HG03469 (cell line): Measurements from ENCODE around the gene KLHDC7B.
"Not testable (repeated sequence)": the region's sequence is repeated elsewhere in the genome, so short reads cannot be mapped to it uniquely, and the experiment has no call there.

Experiments
- ATAC-seq: cut with Tn5 transposase; IDR thresholded peaks from one replicate; pipeline ENCODE4 v1.9.1; 2021; ENCODE audit warnings: mild to moderate bottlenecking, moderate library complexity, moderate number of reproducible peaks; ENCODE audit not compliant: unreplicated experiment

Gene KLHDC7B

GRCh38 chr22:50529416-50529896 lies 16.2 kb upstream of the KLHDC7B start:
- ATAC-seq: no peak

DNA sequence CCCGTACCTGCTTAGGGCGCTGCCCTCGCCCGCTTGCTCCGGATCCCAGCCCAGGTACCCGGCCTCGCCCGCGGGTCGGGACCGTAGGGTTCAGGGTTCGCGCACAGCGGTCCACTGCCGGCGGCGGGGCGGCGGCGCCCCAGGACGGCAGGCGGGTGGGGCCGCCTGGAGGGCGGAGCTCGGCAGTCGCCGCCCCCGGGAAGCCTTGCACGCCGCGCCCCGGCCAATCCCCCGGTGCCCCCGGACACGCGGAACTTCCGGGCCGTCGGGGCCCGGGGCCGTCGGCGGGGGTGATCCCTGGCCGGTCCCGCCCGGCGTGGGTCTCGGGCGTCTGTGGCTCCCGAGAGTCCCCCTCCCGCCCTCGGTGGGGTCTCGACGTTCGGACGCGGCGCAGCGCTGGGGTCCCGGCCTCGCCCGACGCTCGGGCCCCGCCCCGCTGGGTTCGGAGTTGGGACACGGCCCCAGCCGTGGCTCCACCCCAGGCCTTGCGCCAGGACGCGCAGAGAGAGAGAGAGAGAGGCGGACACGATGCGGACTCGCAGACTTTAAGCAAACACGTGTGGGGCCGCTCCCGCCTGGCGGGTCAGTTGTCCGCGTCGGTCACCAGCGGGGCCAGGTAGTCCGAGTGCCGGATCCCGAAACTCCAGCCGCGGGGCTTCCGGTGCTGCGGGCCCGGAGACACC lies 15.7 kb upstream of the KLHDC7B start, which contains the start of gene TYMP:
Gene TYMP (minus strand): TSS at position 116 of the 683 bp plus-strand sequence. CDS start 303 bp downstream, outside the sequence.
- ATAC-seq: no peak

DNA sequence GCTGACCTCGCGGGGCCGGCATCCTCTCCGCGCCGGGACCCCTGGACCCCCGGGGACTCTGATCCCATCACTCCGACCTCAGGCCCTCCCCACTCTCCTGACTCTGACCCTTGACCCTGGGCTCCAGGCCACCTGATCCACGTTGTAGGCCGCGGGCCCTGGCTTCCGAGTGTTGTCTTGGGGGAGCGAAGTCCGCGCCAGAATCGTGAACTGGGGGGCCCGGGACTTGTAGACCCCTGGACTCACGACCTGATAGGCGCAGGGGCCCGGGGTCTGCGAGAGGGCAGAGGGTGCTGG lies 15.2 kb upstream of the KLHDC7B start:
- no peak for ATAC-seq

GRCh38 chr22:50530877-50531545 lies 14.7 kb upstream of the KLHDC7B start:
- ATAC-seq: no peak

DNA sequence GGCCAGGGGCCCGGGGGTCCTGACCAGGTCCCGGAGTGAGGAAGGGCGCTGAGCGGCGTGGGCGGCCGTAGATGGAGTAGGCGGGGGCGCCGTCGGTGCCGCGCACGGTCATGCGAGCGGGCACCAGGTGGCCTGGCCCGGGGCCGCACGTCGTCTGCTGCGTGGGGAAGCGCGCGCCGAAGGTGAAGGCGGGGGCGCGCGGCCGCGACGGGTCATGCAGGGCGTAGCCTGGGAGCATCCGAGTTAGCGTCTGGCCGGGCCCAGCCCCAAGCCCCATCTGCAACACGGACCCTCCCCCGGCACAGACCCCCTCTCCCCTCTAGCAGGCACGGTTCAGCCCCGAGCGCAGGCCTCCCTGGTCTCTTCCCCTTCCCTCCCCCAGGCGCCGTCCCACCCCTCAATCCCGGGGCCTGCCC lies 14.1 kb upstream of the KLHDC7B start:
- ATAC-seq: no peak

GRCh38 chr22:50531962-50532674 lies 13.6 kb upstream of the KLHDC7B start:
- no peak for ATAC-seq

GRCh38 chr22:50532824-50533796 lies 12.6 kb upstream of the KLHDC7B start:
- ATAC-seq: no peak

- ATAC-seq: not testable (repeated sequence)
Observed at GRCh38 chr22:50533856-50534711, 11.6 kb upstream of the KLHDC7B start.

GRCh38 chr22:50535113-50535512 lies 10.6 kb upstream of the KLHDC7B start:
- no peak for ATAC-seq

GRCh38 chr22:50536226-50536625 lies 9.5 kb upstream of the KLHDC7B start:
- no peak for ATAC-seq

GRCh38 chr22:50537765-50538164 lies 7.9 kb upstream of the KLHDC7B start:
- no peak for ATAC-seq

GRCh38 chr22:50540381-50540780 lies 5.3 kb upstream of the KLHDC7B start:
- ATAC-seq: no peak

GRCh38 chr22:50541667-50542026 lies 4.1 kb upstream of the KLHDC7B start:
- not testable (repeated sequence) for ATAC-seq

GRCh38 chr22:50542416-50542927 lies 3.2 kb upstream of the KLHDC7B start:
- ATAC-seq: no peak

DNA sequence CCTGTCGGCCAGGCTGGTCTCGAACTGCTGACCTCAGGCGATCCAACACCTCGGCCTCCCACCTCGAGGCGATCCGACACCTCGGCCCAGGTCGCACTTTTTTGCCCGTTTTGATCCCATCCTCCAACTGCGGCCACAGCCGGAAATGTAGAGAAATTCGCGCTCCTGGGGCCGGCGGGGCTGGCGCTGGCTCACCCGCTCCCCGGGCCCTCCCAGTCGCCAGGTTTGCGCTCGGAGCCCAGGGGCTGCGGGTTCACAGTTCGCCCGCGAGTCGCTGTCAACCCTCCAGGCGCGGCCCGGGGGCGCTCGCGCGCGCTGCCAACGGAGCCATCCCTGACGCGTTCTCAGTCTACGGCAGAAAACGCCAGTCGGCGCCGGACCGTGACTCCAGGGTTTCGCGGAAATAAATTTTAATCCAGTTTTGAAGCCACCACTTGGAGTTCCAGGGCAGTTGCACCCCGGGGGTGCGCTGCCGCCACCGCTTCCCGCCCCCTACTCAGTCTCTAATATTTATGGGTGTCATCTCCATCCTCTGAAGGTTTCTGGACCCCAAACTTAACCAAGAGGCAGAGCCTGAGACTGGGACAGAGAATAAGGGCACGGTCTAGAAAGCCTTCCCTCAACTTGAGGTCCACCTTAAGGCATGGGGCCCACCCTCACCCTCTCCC lies 1.5 kb upstream of the KLHDC7B start:
- no peak for ATAC-seq

GRCh38 chr22:50544746-50545253 lies 899 bp upstream of the KLHDC7B start:
- no peak for ATAC-seq

DNA sequence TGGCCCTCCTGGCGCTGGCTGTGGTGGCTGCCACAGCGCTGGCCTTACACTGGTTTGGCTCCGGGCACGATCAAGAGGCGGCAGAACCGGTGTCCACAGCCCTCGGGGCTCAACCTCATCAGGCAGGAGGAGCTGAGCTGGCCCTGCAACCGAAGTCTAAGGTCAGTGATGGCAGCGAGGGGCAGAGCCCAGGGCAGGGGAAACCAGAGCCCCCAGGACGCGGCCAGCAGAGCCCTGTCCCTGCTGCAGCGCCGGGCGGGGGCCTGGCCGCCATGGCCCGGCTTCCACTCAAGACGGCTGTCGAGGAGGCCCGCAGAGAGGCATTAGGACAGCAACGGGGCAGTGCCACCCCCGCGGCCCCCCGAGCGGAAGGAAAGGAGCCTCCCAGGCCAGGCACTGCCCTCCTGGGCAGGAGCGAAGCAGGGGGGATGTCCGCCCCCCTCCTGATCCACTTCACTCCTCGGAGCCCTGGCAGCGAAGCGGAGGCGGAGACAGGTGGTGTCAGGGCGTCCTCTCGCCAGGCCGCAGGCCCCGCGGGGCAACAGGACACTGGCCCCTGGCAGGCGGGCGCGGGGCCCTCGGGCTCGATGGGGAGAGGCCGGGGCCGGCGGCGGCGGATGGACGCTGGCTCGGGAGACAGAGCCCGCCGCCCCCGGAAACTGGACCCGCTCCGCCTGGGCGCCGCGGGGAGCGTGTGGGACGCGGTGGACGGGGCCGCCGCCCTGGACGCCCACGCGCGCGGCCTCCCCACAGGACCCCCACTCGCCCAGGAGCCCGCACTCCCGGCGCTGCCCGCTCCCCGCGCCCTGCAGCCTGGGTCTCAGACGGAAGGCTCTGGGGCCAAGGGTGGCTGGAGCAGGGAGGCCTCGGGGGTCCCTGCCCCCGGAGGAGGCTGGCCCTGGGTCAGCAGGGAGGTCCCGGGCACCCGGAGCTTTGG lies 895 bp downstream of the KLHDC7B start:
- ATAC-seq: no peak
